SK-N-SH (cell line): ENCODE results near the gene PRKCB.

Source experiments
- EP300 ChIP-seq, 2 experiments: IDR thresholded peaks; 2 replicates each; pipeline versions ENCODE4 v1.4.0 to v1.6.1; 2012; ENCODE audit warnings: borderline replicate concordance in 1 of 2, low read depth in 1 of 2, low read length in 1 of 2
- SMC3 ChIP-seq: IDR thresholded peaks from 2 replicates; pipeline ENCODE4 v1.6.1; 2012; ENCODE audit warnings: low read depth, low read length, improper control_type of control experiment
- TAF1 ChIP-seq: IDR thresholded peaks from 2 replicates; pipeline ENCODE4 v1.6.1; 2012; ENCODE audit warnings: low read depth, mild to moderate bottlenecking, low read length, moderate library complexity, borderline replicate concordance
- ZBTB33 ChIP-seq: IDR thresholded peaks from 2 replicates; pipeline ENCODE4 v1.4.0; 2012; ENCODE audit warnings: low read depth, borderline replicate concordance
- TF ChIP-seq, protein P1 (sequence below): fragments of 200-600 bp; sonication (generic); IDR thresholded peaks from 2 replicates; pipeline ENCODE4 v1.6.1; 2017; ENCODE audit warnings: antibody characterized with exemption, mild to moderate bottlenecking, moderate library complexity
- TF ChIP-seq, protein P2 (sequence below): IDR thresholded peaks from 2 replicates; pipeline ENCODE4 v1.6.1; 2012; ENCODE audit warnings: mild to moderate bottlenecking, low read depth, low read length, moderate library complexity

DNA sequence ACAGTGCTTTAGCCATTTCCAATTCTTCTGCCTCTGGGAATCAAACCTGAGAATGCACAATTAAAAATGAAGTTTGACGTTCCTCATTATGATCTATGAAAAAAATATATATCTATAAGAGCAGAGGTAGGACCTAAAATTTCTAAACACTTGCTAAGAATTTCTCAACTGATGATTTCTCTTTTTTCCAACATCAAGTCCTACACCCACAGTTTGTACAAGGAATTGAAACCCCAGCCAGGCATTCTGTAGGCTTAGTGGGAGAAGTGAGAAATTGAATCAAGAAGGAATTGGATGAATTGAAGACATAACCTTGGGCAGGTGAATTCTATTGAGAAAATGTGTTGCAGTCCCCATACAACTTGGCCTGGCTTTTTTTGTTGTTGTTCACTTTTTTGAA, 423.0 kb downstream of the PRKCB start:
- TF ChIP-seq EP300 (IDR thresholded peaks at IDR 0.05; ENCODE audit: borderline replicate concordance in 1 of 2, low read depth in 1 of 2, low read length in 1 of 2): no peak
- TF ChIP-seq SMC3: no peak
- TF ChIP-seq, protein P1, sequence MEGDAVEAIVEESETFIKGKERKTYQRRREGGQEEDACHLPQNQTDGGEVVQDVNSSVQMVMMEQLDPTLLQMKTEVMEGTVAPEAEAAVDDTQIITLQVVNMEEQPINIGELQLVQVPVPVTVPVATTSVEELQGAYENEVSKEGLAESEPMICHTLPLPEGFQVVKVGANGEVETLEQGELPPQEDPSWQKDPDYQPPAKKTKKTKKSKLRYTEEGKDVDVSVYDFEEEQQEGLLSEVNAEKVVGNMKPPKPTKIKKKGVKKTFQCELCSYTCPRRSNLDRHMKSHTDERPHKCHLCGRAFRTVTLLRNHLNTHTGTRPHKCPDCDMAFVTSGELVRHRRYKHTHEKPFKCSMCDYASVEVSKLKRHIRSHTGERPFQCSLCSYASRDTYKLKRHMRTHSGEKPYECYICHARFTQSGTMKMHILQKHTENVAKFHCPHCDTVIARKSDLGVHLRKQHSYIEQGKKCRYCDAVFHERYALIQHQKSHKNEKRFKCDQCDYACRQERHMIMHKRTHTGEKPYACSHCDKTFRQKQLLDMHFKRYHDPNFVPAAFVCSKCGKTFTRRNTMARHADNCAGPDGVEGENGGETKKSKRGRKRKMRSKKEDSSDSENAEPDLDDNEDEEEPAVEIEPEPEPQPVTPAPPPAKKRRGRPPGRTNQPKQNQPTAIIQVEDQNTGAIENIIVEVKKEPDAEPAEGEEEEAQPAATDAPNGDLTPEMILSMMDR: no peak
- no peak for TF ChIP-seq ZBTB33
- TF ChIP-seq, protein P2, sequence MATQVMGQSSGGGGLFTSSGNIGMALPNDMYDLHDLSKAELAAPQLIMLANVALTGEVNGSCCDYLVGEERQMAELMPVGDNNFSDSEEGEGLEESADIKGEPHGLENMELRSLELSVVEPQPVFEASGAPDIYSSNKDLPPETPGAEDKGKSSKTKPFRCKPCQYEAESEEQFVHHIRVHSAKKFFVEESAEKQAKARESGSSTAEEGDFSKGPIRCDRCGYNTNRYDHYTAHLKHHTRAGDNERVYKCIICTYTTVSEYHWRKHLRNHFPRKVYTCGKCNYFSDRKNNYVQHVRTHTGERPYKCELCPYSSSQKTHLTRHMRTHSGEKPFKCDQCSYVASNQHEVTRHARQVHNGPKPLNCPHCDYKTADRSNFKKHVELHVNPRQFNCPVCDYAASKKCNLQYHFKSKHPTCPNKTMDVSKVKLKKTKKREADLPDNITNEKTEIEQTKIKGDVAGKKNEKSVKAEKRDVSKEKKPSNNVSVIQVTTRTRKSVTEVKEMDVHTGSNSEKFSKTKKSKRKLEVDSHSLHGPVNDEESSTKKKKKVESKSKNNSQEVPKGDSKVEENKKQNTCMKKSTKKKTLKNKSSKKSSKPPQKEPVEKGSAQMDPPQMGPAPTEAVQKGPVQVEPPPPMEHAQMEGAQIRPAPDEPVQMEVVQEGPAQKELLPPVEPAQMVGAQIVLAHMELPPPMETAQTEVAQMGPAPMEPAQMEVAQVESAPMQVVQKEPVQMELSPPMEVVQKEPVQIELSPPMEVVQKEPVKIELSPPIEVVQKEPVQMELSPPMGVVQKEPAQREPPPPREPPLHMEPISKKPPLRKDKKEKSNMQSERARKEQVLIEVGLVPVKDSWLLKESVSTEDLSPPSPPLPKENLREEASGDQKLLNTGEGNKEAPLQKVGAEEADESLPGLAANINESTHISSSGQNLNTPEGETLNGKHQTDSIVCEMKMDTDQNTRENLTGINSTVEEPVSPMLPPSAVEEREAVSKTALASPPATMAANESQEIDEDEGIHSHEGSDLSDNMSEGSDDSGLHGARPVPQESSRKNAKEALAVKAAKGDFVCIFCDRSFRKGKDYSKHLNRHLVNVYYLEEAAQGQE: no peak
- no peak for TF ChIP-seq TAF1
